ENCODE results near the gene PTP4A2.

PTP4A2 gene

DNA sequence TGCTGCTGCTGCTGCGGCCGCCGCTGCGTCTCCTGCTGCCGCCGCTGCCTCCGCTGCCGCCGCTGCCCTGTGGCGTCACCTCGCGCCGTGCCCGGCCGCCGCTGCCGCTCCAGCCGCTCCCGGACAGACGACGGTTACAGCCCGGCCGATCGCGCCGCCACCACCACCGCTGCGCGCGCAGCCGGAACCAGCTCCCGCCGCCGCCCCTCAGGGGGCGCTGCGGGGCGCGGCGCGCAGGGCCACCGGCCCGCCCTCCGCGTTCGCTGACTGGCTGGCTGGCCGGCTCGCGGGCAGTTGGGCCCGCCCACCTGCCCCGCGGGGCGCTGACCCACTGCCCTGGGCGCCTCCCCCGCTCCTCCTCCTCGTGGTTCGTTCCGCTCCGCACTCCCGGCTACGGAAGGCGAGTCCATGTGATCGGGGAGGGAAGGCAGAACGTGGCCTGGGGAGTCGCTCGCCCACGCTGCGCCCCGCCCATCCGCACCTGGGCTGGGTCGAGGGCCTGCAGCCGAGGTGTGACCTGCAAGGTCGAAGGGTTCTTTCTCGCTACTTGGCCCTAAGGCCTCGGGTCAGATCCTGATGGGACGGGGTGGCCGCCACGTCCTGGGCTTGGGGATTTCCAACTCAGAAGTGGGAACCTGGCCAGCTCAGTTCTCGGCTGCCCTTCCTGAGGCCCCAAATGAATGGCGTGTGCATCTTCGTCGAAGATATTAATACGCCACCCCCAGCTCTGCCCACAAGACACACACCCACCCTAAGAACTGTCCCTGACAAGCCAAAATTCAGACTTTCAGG, at the start of gene PTP4A2:
Gene PTP4A2, minus strand, starts transcription at position 185 of the 792 bp plus-strand sequence. CDS start 19,303 bp downstream, outside the sequence.
- DNase-seq: peak; percentile 79

DNA sequence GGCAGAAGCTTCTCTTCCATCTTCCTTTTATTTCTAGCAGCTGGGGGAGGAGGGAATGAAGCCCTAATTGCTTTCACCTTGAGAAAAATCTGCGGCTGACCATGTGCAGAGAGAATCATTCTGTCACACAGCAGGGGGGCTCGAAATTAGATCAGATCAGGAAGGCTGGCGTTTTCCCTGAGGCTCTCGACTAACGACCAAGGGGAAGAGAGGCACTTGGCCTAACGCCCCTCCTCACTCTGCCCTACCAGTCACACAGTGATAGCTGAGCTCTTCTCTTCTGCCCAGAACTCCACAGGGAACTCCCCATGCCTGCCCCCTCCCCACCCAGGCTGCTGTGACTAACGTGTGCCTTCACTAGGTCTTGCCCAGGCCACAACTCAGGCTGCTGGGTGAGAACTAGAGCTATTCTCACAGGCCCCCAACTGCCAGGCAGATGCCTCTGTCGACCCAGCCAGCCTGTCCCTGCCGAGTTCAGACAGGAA, 49.0 kb upstream of the PTP4A2 start:
- DNase-seq: no peak

- DNase-seq: no peak
Observed at GRCh38 chr1:31985430-31985829, 47.3 kb upstream of the PTP4A2 start.

GRCh38 chr1:31984419-31985347, 46.5 kb upstream of the PTP4A2 start:
- DNase-seq: peak; percentile 46

GRCh38 chr1:31981972-31982371, 43.8 kb upstream of the PTP4A2 start:
- DNase-seq: no peak

DNA sequence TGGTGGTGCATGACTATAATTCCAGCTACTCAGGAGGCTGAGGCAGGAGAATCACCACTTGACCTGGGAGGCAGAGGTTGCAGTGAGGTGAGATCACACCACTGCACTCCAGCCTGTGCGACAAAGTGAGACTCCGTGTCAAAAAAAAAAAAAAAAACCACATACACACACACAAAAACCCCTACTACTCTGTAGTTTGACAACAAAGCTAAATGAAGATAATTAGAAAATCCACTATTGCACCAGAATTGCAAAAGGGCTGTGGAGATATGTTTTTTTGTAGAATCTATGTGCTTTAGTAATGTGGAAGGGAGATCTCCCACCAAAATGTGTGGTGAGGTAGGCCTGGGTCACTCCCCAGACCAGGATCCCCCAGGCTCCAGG, 43.3 kb upstream of the PTP4A2 start:
- DNase-seq: no peak

- no peak for DNase-seq
Observed at GRCh38 chr1:31980835-31981455, 42.8 kb upstream of the PTP4A2 start.

DNA sequence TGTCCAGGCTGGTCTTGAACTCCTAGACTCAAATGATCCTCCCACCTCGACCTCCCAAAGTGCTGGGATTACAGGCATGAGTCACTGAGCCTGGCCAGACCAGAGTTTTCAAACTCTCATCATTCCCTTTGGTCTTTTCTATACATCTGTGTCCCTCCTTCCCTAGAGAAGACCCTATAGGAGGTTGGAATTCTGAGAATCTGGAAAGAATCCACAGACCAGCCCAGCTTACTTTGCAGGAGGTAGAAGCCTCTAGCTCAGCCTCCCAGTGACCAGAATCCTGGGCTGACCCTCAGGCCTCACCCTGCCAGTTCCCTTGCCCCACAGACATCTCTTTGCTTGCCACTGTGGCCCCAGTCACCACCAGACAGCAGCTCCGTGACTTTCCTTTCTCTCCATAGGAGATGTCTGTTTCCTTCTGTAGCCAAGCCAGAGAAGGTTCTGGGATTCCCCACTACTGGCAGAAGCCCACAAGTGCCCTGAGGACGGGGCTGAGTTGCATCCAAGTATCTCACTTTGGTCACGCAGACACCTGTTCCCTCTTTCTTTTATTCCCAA, 40.8 kb upstream of the PTP4A2 start:
- DNase-seq: no peak

DNA sequence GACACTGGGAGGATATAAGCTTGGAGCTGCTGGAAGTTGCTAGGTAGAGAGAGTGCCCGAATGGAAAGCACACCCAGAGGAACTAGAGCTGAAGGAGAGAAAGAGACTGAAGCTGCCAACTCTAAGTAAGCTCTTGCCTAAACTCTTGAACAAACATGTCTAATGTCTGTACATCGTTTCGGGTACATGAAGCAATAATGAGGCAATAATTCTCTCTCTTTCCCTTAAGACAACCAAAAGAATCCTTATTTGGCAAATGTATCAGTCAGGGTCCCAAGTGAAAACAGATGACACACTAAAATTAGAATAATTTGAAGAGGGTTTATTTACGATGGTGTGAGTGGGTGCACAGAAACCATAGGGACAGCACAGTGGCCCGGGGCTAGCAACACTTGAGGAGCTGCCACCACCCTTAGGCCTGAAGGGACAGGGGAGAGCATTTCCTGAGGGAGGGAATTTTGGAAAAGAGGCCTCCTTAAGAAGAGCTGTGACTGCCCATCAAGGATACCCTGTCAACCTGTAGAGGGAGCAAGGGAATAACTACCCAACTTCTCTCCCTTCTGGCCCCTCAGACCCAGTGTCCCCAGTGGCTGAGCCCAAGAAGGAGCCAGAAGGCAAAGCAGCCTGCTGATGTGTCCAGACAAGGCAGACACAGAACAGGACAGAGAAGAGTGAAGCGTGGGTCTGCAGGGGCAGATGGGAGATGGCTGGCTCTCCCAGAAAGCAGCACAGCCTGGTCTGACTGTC, 39.4 kb upstream of the PTP4A2 start:
- DNase-seq: no peak

DNA sequence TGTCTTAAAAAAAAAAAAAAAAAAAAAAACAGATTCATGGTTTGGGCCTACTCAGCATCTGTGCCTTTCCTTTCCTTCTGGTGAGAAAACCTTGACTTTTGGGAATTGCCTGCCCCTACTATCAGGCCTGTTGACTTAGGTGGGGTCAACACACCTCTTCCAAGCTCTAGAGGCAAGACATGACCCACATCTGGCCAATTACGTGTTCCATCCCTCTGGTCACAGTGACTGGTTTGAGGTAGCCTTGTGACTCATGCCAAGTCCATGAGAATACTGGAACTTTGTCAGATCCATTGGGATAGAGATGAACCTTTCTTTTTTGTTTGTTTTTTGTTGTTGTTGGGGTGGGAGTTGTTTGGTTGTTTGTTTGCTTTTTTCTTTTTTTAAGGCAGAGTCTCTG, 38.2 kb upstream of the PTP4A2 start:
- DNase-seq: no peak

DNA sequence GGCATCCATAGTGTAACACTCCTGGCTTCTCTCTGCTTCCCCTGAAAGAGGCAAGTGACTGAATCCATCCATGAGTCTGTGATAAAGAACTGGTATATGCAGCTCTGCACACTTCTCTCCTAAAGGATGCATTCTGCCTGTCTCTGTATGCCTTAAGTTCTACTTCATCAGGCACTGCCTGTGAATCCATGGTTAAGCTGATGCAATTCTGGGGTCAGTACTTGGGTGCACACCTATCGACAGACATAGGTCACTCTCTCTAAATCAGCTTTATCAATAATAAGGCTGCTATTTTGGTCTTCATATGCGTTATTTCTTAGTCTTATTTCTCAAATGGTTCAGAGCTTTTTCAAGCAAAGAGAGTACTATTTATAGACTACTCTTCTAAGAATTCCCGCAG, 32.7 kb upstream of the PTP4A2 start:
- no peak for DNase-seq

DNA sequence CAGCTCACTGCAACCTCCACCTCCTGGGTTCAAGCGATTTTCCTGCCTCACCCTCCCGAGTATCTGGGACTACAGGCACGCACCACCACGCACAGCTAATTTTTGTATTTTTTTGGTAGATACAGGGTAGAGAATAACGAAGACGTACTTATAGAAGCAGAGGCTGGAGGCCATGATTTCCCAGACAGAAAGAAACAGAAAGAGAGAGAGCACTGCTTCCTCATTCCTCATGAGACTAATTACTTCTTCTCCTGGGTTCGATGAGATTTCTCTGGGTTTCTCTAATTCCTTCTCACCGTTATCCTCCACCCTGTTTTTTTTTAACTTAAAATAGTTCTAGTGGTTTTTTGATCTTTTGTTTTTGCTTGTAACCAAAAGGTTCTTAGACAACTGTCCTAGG, 23.4 kb upstream of the PTP4A2 start:
- DNase-seq: no peak

GRCh38 chr1:31959521-31960340, 21.6 kb upstream of the PTP4A2 start:
- DNase-seq: no peak

DNA sequence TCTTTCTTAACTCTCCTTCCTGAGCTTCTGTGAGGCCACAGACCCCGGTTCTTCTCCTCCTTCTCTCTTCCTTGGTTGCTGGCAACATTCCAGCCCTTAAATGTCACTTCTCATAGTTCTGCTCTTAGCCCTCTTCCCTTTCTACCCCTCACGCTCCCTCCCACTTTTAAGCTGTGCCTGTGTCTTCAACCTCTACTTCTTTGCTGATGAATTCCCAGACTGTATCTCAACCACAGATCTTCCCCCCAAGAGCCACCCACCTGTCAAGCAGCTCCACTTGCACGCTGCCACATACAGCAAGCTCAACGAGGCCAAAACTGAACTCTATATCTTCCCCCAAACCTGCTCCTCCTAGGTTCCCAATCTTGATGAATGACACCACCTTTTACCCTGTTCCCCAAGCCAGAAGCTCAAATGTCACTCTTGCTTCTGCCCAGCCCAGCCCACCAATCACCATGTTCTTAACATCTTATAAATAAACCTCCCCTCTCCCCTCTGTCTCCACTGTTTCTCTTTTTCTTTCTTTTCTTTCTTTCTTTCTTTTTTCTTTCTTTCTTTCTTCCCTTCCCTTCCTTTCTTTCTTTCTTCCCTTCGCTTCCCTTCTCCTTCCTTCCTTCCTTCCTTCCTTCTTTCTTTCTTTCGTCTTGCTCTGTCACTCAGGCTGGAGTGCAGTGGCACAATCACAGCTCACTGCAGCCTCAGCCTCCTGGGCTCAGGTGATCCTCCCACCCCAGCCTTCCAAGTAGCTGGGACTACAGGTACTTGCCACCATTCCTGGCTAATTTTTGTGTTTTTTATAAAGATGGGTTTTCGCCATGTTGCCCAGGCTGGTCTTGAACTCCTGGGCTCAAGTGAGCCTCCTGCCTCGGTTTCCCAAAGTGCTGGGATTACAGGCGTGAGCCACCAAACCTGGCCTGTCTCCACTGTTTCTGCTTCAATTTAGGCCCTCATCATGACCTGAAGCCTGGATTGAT, 19.8 kb upstream of the PTP4A2 start:
- peak; percentile 26 for DNase-seq

DNA sequence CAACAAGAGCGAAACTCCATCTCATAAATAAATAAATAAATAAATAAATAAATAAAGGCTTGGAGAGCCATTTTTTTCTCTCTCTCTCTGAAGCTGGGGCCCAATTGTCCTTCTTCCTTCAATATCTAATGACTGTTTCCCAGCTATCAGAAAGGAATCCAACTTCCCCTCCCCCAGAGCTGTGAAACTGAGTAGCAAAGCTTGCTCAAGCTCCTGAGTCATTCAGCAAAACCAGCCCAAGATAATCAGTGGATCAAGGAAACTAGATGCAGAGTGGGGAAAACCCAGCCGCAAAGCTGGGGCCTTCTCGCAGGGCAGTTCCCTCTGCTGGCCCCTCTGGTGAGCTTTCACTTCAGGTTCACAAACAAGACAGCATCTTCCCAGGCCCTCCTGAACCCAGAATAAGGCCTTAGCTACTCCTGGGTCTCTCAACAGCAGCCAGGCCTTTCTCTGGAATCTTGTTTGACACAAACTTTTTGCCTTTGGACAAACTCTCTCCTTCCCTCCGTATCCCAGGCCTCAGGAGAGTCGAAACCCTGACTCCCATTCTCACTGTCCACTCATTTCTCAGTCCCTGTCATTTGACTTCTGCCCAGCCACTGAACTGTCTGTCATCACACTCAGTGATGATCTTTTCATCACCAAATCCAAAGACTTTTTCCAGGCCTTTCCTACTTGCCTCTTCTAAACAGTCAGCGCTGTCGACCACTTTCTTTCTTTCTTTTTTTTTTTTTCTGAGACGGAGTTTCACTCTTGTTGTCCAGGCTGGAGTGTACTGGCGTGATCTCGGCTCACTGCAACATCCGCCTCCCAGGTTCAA, 18.0 kb upstream of the PTP4A2 start:
- peak; percentile 69 for DNase-seq

DNA sequence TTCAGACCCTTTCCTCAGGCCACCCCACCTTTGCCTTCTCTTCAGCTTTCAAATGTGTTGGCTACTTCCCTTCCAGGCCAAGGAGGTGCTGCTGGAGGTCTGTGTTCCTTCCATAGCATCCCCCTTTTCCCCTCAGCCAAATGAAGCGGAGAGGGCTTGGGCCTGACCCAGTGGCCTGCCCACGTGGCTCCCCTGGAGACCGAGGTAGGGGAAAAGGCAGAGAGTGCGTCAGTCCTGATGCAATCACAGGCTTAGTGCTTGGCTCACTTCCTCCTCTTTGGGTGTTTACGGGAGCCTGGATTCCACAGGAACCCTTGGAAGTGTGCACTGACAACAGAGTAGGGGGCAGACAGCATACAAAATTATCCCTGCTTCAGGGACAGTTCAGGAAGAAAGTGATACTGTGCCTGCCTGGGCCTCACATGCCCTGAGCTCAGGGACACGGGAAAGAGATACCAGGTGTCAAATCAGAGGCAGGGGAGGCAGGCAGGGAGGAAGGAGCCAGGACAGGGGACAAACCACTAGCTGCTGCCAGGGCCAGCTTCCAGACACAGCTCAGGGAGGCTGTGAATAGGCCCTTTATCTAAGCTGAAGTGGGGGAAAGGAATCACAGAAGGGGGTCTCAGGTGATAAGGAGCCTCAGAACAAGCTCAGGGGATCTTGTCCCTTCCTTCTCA, 16.6 kb upstream of the PTP4A2 start:
- DNase-seq: no peak

GRCh38 chr1:31952825-31953220, 14.7 kb upstream of the PTP4A2 start:
- no peak for DNase-seq

GRCh38 chr1:31951276-31951675, 13.1 kb upstream of the PTP4A2 start:
- DNase-seq: no peak

- no peak for DNase-seq
Observed at GRCh38 chr1:31949862-31950261, 11.7 kb upstream of the PTP4A2 start.

Data from activated CD8-positive, alpha-beta memory T cell treated with anti-CD3 and anti-CD28 coated beads, Interleukin-2, amount 50 U/mL, for 4 hours (primary cell).